ENCODE measurements around the gene ASPRV1.
A peak's percentile ranks its signal among the peaks of the same experiment; 100 is the strongest.

The ASPRV1 gene

DNA sequence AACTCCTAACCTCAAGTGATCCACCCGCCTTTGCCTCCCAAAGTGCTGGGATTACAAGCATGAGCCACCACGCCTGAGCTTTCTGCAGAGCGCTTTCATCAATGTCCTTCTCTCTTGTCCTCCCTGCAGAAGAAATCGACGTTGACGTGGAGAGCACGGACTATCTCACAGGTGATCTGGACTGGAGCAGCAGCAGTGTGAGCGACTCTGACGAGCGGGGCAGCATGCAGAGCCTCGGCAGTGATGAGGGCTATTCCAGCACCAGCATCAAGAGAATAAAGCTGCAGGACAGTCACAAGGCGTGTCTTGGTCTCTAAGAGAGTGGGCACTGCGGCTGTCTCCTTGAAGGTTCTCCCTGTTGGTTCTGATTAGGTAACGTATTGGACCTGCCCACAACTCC lies 23.5 kb downstream of the ASPRV1 start:
- no peak for DNase-seq

DNA sequence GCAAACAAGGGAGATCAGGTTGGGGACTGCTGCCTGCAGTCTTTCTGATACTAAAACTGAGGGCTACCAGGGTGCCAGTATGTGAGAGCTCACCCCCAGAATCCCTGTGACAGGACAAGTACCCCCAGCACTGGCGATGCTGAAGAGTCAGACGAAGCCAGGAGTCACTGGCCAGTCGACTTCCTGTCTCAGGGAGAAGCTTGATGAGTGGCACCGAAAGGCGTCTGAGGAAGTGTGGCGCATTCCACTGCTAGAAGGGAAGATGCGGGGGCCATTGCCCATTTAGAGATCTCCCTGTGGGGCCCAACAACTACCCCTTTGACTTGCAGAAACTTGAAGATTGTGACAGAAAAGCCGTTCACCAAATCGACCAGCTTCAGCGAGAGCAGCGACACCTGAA lies 24.5 kb downstream of the ASPRV1 start:
- DNase-seq: peak in 1 of 2 experiments; percentile 15

DNA sequence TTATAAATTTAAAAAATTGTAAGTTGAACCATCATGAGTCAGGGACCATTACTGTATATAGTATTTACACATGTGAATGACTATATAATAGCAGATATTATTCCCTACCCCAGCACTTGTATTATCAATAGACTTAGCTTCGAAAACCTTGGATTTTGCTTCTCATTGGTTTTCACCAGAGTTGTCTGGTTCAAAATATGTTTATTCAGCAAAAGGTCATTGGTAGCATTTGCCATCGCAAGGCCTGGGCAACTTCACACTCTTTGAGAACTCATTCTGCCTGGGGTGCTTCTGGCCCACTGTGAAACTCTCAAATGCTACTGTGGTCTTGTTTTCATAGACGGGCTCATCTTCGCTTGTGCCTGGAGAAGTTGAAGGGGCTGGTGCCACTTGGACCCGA lies 26.4 kb downstream of the ASPRV1 start:
- DNase-seq: no peak

DNA sequence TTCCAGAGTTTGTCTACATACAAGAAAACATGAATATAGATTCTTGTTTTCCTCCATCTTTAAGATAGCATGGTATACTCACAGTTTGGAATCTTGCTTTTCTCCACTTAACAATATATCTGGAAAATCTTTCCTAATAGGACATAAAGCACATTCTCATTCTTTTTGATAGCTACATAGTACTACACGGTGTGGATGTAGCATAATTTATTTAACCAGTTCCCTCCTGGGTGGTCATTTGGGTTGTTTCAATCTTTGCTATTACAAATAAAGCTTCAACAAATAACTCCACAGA lies 26.9 kb downstream of the ASPRV1 start:
- DNase-seq: no peak

DNA sequence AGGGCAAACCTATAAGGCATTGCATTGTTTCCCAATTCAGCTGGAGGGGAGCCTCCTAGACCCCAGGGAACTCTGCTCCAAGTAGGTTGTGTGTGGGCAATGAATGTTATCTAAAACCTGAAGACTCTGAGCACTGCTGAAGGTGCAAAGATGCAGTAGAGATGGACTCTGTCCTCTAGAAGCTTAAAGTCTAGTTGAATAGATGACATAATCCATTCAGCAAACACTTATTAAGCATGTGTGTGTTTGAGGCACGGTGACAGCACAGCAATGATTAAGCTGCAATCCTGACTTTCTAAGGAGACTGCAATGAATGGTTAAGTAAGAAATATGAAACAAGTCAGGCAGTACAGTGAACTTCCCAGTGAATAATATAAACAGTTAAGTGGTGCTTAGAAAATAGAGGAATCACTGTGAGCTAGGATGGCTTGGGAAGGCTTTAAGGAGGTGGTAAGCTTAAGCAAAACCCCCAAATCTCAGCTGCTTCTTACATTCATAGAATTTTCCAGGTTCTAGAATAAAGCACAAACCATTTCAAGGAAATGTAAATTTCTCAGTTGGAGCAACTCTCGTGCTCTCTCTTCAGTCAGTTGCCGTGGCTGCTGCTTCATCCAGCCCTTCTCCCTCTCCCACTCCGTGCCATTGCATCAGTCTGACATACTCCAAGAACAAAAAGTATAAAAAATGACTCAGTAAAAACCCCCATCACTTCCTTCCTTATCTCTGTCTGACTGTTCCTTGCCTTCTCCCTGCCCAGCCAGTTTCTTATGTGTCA lies 27.4 kb downstream of the ASPRV1 start:
- peak; percentile 52 to 57 for DNase-seq

DNA sequence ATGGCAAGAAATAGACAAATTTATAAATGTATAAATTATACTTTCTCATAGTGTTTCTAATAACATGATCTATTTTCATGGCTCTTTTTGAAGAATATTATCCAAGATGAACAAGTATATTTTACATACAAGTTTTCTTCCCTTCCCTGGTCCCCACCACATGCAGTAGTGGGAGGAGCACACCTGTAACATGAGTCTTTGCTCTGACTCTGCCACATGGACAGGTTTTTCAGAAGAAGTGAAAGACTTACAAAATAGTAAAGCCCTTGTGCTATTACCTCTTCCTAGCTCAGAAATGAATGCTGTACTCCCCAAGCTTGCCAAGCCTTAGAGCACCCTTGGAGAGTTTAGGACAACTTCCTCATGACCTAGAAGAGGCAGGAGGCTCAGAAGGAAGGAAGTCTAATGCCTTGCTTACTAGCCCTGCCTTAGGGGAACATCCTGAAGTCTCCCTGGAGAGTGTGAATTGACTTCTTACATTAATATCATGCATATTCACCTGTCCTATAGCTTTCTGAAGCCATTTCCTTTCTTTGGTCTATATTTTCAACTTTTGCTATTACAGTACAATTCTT lies 28.1 kb downstream of the ASPRV1 start:
- peak; percentile 63 to 79 for DNase-seq

DNA sequence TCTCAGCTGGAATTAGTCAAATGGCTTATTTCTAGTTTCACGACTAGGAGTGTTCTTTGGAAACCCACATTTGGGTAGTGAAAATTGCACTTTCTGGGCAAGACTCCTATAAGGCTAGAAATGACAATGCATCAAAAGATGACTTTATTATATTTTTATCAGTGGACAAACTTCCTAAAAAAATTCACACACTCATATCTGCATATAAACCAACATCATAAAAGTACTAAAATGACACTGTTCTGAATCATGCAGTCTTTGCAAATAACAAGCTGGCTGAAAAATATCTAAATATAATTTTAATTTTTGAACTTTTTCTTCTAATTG lies 28.9 kb downstream of the ASPRV1 start:
- no peak for DNase-seq

DNA sequence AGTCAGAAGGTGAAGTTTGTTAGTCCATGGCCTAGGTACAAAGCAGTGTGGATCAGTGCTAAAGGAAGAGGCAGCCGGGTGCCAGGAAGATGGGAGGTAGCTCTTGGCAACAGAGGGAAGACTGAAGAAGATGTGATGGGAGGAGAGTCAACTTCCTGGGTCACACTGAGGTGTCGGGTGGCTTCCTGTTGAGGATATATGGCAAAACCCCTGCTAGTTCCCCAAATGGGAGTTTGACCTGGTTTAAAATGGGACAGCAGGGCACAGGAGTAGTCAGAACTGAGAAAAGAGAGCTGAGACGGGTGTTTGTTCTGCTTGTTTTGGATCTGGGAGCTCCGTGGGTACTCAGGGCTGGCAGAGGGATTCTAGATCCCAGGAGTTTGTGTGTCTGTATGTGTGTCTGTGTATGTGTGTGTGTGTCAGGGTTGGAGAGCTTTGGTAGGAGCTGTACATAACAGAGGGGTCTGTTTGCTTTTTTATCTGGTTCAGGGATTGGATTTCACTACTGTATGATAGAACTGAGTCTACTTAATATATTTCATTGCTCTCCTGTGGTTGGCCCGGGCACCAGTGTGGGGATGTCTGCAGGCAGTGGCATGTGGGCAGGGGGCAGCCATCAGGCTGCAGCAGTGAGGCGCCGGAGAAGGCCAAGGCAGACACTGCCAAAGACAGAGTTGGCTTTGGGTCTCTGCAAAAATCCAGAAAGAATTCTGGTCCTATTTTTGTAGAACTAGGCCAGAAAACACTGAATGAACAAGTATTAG lies 29.4 kb downstream of the ASPRV1 start:
- DNase-seq: peak; percentile 19 to 42

DNA sequence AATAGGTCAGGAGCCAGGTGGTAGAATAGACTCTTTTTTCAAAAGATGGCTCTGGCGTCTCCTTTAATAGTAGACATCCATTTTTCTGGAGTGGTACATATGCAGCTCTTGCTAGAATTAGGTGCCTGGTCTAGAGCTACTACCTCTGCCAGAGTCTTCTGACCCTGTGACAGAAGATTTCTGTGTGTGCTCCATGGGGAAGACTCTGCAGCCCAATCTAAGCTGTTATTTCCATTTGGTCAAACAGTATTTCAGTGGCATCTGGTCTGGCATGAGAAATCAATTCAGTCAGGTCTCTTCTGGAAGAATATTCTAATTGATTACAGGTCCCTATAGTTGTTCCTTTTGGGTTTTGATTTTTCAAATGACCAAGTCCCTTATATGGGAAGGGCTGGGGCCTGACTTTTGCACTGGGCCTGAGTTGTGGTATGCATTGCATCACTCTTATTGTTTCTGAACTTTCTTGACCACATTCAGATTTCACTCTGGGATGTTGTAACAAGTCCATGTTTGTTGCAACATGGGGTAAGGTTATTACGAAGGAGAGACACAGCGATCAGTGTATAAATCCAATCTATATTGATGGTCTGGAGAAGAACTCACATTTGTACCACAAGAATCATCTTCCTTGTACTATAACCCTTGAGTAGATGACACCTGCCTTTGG lies 34.4 kb downstream of the ASPRV1 start:
- DNase-seq: no peak

DNA sequence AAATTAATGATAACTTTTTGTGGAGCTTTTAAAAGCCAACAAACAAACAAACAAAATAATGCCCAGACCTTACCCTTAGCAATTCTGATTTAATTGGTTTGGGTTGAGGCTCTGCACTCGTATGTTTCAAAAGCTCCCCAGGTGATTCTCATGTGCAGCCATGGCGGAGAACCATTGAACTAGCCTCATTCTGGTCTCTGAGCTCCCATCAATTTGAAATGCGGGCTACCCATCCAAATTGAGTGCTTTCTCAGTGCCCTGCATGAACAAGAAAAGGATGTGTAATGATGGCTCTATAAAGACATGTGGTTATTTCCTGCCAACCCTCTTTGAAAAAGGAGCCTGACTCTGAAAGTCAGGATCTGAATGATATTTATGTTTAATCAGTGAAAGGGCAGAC lies 38.3 kb downstream of the ASPRV1 start:
- DNase-seq: no peak

DNA sequence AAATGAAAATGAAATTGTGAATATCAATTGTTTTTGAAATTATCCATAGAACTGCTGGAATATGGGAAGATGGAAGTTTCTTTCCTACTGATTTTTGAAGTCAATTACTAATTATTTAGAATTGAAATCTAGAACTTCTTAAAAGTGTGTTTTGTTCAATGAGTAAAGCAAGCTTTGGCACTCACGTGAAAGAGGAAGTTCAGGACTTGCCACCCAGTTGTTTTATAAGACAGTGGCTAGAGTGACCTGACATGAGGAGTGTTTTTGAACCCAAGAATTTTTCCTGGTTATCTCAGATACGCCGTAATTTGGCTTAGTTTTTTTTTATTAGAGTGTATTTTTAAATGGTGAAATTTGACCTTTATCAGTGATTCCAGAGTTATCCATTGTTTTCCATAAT lies 43.0 kb downstream of the ASPRV1 start:
- peak; percentile 63 to 64 for DNase-seq

DNA sequence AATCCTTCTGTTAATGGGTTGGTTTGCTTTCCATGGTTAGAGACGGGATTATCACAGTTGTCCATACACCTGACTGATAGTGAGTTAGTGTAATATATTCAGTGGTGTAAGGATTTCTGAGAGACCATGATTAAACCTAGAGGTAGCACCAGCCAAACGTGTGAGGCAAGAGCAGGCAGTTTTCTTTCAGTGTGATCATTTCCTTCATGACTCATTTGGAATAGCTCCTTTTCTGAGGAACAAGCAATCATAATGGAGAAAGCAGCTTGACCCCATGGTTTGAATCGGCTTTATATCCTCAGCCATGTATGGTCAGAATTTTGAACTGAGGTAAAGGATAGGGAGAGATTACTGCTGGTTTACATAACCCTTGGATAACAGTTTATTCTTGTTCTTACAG lies 43.6 kb downstream of the ASPRV1 start:
- DNase-seq: peak; percentile 32 to 37

DNA sequence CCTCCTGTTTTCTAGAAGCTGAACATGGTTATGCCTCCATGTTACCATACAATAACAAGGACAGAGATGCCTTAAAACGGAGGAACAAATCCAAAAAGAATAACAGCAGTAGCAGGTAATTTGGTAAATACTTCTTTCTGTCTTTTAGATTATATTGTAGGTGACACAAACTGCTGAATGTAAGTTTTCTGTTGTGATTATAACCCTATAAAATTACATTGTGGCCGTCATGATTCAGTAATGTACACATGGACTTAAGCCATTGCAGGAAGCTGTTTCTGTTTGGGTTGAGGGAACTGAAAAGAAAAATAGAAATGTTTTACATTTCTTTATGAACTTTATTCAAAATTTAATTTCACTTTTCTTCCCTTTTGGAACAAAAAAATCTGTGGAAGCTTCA lies 45.3 kb downstream of the ASPRV1 start:
- no peak for DNase-seq

DNA sequence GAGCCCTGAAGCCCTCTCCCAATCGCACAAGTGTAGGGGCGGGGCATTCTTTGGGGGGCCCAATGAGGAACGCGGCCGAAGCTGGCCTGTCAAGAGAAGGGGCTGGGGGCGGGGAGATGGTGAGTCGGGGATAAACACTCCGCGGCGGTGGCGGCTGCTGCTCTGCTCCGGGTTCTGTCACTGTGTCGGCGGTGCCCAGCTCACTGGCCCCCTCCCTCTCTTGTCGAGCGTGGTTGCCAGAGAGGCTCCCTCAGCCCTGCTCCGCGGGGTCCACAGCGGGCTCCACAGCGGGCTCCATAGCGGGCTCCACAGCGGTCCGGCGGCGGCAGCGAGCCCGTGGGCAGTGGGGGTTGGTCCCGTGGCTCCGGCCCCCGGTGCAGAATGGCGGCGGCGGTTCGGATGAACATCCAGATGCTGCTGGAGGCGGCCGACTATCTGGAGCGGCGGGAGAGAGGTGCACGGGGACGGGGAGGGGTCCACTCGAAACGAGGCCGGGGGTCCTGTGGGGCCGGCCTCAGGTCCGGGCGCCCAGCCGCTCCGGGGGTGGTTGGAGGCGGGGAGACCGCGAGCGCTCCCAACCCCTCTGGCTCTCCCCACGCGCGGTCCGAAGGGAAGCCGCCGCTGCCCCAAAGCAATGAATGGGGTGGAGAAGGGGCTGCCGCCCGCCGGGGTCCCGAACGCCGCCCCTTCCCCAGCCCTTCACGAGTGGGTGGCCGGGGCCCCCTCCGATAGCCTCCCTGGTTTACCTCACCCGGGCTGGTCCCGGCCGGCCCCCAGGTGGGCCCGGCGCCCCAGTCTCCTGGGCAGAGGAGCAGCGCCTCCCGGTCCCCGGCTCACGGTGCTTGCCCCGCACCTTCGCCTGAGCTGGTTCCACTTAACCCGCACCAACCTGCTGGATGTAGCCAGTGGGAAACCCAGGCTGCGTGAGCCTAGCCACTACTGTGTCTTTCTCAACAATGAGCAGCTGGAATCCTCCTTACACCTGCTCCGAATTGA lies 46.2 kb downstream of the ASPRV1 start, which contains the start of gene MXD1:
Gene MXD1 (plus strand): TSS at position 160 of the 996 bp plus-strand sequence. CDS start 222 bp downstream, at position 382.
- no peak for DNase-seq

DNA sequence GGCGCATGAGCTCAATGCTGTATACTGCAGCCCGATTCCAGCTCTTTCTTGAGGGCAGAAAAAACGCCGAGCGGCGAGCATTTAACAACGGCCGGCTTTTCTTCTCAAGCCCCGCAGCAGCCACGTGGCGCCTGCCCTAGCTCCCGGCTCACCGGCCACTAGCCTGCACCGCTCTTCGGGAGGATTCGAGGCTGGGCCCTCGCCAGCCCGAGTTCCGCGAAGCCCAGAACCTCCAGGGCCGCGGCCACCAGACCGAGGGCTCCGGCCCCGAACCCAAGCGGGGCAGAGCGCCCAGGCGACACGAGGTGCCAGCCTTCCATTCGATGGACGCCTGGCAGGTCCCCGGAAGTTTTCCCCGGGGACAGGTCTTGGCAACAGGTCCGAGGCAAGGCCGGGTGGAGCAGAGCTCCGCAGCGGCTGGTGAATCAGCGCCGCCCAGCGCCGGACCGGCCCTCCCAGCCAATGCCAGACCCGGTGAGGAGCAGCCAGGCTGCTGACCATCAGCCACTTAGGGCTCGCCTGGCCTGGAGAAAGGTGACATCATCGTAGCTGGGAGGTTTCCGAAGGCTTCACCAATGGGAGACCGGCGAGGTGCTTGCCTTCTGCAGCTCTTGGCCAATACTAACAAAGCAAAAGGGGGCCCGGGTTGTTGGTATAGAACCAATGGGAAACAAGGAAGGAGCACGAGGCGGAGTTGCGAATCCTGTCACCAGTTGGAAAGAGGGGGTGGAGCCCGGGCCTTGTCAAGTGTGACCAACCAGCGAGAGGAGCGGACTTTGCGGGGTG lies 47.1 kb downstream of the ASPRV1 start:
- peak; percentile 100 for DNase-seq

DNA sequence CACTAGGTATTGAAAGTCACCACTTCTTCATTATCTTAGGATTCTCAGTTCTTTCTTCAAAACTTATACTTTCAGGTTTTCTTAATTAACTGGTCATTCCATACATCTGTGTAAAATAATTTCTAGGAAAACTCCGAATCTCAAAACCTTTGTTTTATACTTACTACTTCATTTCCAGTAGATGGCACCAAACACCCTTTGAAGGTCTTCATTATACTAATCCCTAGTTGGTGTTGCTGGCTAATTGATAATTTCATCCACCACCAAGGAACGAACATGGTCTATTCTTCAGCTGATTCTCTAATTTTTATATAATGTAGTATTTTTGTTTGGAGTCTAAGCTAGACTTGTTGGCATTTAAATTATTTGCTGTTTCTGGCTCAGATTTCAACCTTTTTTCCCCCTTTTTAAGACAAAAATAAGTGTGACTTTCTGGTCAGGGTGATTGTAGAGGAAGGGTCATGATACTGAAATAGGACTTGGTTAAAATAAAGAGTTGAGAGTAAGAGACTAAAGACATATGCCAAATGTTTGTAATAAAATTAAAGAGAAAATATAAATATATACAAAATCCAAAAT lies 49.4 kb downstream of the ASPRV1 start:
- DNase-seq: peak; percentile 78 to 91

Data from Kasumi-1 (cell line).